ENCODE measurements around the gene TSPAN15.

GRCh38 chr10:69466689-69467088, 15.4 kb downstream of the TSPAN15 start:
- TF ChIP-seq CTCF (optimal IDR thresholded peaks at IDR 0.05 in 1 of 3, IDR thresholded peaks at IDR 0.05 in 1 of 3, conservative IDR thresholded peaks at IDR 0.05 in 1 of 3; ENCODE audit: extremely low read depth in 1 of 3, insufficient read depth in 2 of 3, low read length in 3 of 3): no peak
- TF ChIP-seq EZH2 (IDR thresholded peaks at IDR 0.05; ENCODE audit: low read length): no peak
